Dendritic cell treated with granulocyte-macrophage colony-stimulating factor and Interleukin-4, amounts not matched to agents 40 ng/mL and 50 ng/mL, for 4 days (primary cell): Measurements from ENCODE around the gene VSIG4.
A peak's percentile ranks its signal among the peaks of the same experiment; 100 is the strongest.
"Not testable (repeated sequence)": the region's sequence is repeated elsewhere in the genome, so short reads cannot be mapped to it uniquely, and the experiment has no call there.

Source experiments
- H3K27ac Mint-ChIP-seq: one replicate; pipeline ENCODE4 v1.8.0; 2022; ENCODE audit warnings: mild to moderate bottlenecking, mixed read lengths
- H3K27me3 Mint-ChIP-seq: one replicate; pipeline ENCODE4 v1.8.0; 2022; ENCODE audit warnings: mild to moderate bottlenecking, mixed read lengths
- H3K36me3 Mint-ChIP-seq: one replicate; pipeline ENCODE4 v1.8.0; 2022; ENCODE audit warnings: low read depth, mixed read lengths
- H3K4me1 Mint-ChIP-seq: one replicate; pipeline ENCODE4 v1.8.0; 2022; ENCODE audit warnings: low read depth, mixed read lengths
- H3K4me3 Mint-ChIP-seq: one replicate; pipeline ENCODE4 v1.8.0; 2022; ENCODE audit warnings: mild to moderate bottlenecking, moderate library complexity, mixed read lengths
- H3K9me3 Mint-ChIP-seq: one replicate; pipeline ENCODE4 v1.8.0; 2022; ENCODE audit warnings: mixed read lengths
- intact Hi-C: fragments of 100-400 bp; cut with micrococcal nuclease; formaldehyde crosslinking; loops from one replicate; pipeline ENCODE4 v1.15.0; 2022

Gene VSIG4

DNA sequence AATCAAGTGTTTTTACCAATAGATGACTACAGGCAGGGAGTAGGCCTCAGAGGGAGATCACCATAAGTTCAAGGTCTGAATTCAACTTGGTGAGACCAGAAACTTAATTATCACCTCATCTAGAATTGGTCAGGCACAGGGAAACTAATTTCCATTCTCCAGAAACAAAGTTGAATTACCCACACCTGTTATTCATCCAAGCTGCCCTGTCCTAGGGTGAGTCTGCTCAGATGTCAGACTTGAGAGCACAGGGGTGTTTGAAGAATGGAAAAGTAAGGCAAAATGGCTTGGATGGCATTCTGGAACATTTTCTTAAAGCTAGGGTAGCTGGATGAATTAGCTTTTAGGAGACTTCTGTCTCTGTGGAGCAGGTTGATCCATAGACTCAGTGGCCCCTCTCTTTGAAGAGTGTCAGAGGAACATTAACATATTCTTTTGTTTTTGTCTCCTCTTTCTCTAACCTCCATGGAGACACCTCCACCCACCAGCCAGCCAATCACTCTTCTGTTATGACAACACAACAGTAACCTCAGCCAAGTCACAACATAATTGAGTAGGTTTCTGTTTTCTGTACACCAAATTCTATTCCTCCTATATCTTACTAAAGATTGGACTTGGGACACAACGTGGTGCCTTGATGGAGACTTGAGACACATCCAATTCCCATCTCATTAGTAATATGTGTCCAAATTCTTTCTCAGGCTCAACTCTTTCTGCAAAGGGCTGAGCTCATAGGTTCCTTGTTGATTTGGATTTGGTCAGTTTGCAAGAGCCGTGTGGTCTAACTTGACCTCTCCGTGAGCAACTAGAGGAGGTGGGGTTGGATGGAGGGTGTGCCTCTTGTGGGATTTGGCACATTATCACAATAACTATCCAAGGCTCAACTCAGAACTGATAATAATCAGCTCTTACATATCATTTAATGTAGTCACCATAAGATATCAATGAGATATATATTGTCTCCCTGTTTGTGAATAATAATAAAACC, 45.1 kb downstream of the VSIG4 start:
- no peaks in the 10 kb centered on the region for H3K9me3 Mint-ChIP-seq
- no peak overlapping the region for H3K27ac Mint-ChIP-seq
- peaks cover 5% of the 10 kb centered on the region for H3K27me3 Mint-ChIP-seq
- H3K4me1 Mint-ChIP-seq, result peaks cover 40% of the 10 kb centered on the region
- intact Hi-C loops, result loop anchor here (10.0 kb wide), 1 partner anchor 120 kb away; no protein-coding TSS in a partner anchor
- no peak overlapping the region for H3K4me3 Mint-ChIP-seq
- H3K36me3 Mint-ChIP-seq, result no peaks in the 10 kb centered on the region

DNA sequence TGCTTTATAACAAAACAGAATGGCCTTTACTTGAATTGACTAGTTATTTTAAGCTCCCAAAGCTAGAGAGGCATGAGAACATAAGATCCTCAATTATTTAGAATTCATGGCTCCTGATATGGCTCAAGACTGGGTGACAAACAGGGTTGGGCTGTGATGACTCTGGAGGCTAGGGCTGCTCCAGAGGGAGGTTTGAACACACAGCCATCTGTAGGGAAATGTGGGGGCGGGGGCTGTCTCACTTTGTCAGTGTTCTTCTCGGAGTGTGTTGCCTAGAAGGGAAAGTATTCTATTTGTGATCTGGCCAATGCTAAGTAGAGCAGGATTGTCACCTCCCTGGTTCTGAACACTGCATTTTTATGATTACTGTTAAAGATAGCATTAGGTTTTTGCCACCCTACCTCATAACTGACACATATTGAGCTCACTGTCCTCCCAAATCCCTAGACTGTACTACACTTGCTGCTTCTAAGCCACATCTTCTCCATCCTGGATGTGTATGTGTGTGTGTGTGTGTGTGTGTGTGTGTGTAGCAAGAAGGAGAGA, 45.9 kb downstream of the VSIG4 start:
- H3K4me3 Mint-ChIP-seq, result no peak overlapping the region
- peaks cover 39% of the 10 kb centered on the region for H3K4me1 Mint-ChIP-seq
- no peaks in the 10 kb centered on the region for H3K36me3 Mint-ChIP-seq
- H3K27me3 Mint-ChIP-seq, result peaks cover 5% of the 10 kb centered on the region
- no peak overlapping the region for H3K27ac Mint-ChIP-seq
- no peaks in the 10 kb centered on the region for H3K9me3 Mint-ChIP-seq
- intact Hi-C loops, result loop anchor here (10.0 kb wide), 1 partner anchor 121 kb away; no protein-coding TSS in a partner anchor

DNA sequence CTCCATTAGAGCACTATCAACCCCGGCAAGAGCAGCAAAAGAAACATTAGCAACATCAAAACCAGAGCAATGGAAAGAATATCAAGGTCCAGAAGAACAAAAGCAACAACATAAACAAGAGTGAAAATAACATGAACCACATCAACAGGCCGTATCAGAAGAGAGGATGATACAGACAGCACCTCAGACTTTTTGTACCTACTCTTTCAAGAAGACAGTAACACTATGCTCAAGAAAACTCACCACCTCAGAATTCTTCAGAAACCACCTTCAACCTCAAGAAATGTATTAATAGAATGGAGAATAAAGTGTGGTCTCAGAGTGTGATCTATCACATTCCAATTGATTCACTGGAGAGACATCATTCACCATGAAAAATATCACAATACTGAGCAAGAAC, 46.5 kb downstream of the VSIG4 start:
- Mint-ChIP-seq H3K36me3 (no peaks in the 10 kb centered on the region), H3K4me3 (no peak overlapping the region), H3K4me1 (peaks cover 33% of the 10 kb centered on the region), H3K27me3 (peaks cover 5% of the 10 kb centered on the region), H3K27ac (no peak overlapping the region), H3K9me3 (no peaks in the 10 kb centered on the region)
- intact Hi-C loops, result loop anchor here (10.0 kb wide), 1 partner anchor 121 kb away; no protein-coding TSS in a partner anchor

DNA sequence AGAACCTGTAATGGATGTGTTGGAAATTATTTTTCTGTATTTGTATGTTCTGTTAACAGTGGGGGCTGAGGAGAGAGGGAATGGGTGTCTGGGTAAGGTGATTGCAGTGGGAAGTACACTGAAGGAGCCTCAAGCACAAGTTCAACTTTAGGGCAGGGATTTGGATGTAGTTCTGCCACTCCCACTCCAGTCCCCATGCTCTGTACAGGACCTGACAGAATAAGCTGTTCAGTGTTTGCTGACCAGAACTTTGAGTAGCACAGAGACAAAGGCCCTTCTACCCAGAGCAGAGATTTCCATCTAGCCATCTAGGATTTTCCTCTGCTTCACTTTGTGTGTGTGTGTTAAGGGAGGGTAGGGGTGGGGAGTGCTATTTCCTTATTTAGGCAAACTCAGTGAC, 49.2 kb downstream of the VSIG4 start:
- no peaks in the 10 kb centered on the region for H3K36me3 Mint-ChIP-seq
- no peak overlapping the region for H3K27ac Mint-ChIP-seq
- intact Hi-C loops, result loop anchor here (10.0 kb wide), 1 partner anchor 124 kb away; no protein-coding TSS in a partner anchor
- H3K4me3 Mint-ChIP-seq, result no peak overlapping the region
- H3K9me3 Mint-ChIP-seq, result no peaks in the 10 kb centered on the region
- peaks cover 5% of the 10 kb centered on the region for H3K27me3 Mint-ChIP-seq
- H3K4me1 Mint-ChIP-seq, result peaks cover 35% of the 10 kb centered on the region

DNA sequence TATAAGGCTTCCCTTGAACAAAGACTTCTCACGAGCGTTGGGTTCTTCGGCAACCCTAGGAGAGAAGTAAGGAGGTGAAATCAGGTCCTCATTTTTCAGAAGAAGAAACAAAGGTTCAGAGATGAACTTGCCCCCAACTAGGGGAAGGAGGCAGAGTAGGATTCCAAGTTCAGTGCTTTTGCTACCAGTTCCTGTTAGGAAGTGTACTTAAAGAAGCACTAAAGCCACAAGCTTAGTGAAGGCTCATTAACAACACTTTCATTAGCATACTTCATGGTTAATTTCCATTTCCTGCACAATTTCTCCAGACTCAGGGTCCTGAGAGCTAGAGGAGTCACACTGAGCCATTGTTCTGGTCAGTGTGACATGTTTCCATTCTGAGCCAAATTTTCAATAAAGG, 52.1 kb downstream of the VSIG4 start:
- H3K4me3 Mint-ChIP-seq, result no peak overlapping the region
- H3K27me3 Mint-ChIP-seq, result peaks cover 1% of the 10 kb centered on the region
- no peaks in the 10 kb centered on the region for H3K9me3 Mint-ChIP-seq
- H3K27ac Mint-ChIP-seq, result no peak overlapping the region
- H3K4me1 Mint-ChIP-seq, result peaks cover 29% of the 10 kb centered on the region
- intact Hi-C loops, result loop anchor here (5.0 kb wide), 5 partner anchors 34 to 406 kb away; no protein-coding TSS in a partner anchor
- H3K36me3 Mint-ChIP-seq, result no peaks in the 10 kb centered on the region

DNA sequence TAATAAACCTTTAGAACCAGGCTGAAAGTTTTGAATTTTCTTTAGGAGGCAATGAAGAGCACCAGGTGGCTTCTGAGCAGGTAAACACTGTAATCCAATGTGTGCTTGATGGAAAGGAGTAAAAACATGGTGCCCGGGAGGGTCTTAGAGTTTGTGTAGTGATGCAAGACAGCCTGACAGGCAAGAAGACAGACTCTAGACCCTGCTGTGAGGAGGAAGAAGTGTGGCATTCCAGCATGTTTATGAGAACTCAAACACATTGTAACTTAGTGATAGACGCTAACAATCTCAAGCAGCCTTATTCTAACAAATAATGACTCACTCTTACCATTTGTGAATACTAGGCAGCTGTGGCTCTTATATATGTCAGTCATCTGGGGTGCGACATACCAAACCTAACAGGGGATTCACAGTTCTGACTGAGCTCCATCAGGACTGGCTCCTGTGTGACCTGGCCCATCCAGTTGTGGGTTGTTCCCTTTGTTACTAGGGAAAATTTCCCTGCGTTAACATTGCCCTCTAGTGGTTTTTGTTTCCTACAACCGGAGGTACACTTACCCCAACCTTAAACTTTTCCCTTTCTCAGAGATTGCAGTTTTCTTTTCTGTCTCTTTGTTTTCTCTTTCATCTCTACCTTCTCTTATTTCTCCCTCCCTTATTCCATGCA, 53.8 kb downstream of the VSIG4 start:
- H3K27me3 Mint-ChIP-seq, result peaks cover 1% of the 10 kb centered on the region
- peak overlapping the region; percentile 41 for H3K27ac Mint-ChIP-seq
- H3K4me1 Mint-ChIP-seq, result peaks cover 34% of the 10 kb centered on the region
- H3K9me3 Mint-ChIP-seq, result no peaks in the 10 kb centered on the region
- intact Hi-C loops, result loop anchor here (5.0 kb wide), 5 partner anchors 36 to 404 kb away; no protein-coding TSS in a partner anchor
- H3K36me3 Mint-ChIP-seq, result no peaks in the 10 kb centered on the region
- no peak overlapping the region for H3K4me3 Mint-ChIP-seq

DNA sequence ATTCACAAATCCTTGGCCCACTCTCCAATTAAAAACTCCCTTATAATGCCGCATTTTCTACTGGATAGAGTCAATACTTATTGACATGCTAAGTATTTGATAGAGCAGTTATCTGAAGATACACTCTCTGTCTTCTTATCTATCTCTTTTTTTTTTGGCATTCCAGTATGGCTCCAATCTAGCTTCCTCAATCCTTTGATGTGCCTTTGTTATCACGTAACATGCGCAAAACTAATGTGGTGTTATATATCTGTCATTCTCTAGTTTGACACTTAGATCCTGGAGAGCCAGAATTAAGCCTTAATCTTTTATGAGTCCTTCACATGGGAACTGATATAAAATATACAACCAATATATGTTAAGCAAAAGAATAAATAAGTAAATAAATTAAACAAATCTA, 54.7 kb downstream of the VSIG4 start:
- H3K27me3 Mint-ChIP-seq, result peaks cover 1% of the 10 kb centered on the region
- H3K4me3 Mint-ChIP-seq, result no peak overlapping the region
- H3K4me1 Mint-ChIP-seq, result peaks cover 28% of the 10 kb centered on the region
- H3K9me3 Mint-ChIP-seq, result no peaks in the 10 kb centered on the region
- intact Hi-C loops, result loop anchor here (5.0 kb wide), 5 partner anchors 37 to 403 kb away; no protein-coding TSS in a partner anchor
- H3K27ac Mint-ChIP-seq, result no peak overlapping the region
- H3K36me3 Mint-ChIP-seq, result no peaks in the 10 kb centered on the region

DNA sequence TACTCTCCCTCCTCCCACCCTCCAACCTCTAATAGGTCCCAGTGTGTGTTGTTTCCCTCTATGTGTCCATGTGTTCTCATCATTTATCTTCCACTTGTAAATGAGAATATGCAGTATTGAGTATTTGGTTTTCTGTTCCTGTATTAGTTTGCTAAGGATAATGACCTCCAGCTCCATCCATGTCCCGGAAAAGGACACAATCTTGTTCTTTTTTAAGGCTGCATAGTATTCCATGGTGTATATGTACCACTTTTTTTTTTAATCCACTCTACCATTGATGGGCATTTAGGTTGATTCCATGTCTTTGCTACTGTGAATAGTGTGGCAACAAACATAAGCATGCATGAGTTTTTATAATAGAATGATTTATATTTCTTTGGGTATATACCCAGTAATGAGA, 62.7 kb downstream of the VSIG4 start:
- intact Hi-C loops, H3K9me3 Mint-ChIP-seq, H3K27me3 Mint-ChIP-seq, H3K4me1 Mint-ChIP-seq, H3K27ac Mint-ChIP-seq, H3K36me3 Mint-ChIP-seq, H3K4me3 Mint-ChIP-seq: not testable (repeated sequence)

DNA sequence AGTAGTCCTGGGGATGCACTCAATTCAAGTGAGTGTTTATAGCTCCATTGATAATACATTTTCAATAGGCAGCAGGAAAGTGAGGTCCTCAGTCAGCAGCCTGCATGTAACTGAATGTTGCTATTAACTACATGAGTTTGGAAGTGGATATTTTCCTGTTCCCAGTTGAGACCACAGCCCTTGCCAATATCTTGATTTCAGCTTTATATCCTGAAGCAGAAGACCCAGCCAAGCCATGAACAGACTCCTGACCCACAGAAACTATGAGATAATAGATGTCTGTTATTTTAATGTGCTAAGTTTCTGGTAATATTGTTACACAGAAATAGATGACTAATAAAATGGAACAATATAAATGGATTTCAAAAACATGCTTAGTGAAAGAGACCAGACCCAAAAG, 63.7 kb downstream of the VSIG4 start:
- H3K27ac Mint-ChIP-seq, result no peak overlapping the region
- peaks cover 10% of the 10 kb centered on the region for H3K4me1 Mint-ChIP-seq
- H3K9me3 Mint-ChIP-seq, result no peaks in the 10 kb centered on the region
- H3K4me3 Mint-ChIP-seq, result no peak overlapping the region
- H3K27me3 Mint-ChIP-seq, result no peaks in the 10 kb centered on the region
- intact Hi-C loops, result no loop called here
- no peaks in the 10 kb centered on the region for H3K36me3 Mint-ChIP-seq

DNA sequence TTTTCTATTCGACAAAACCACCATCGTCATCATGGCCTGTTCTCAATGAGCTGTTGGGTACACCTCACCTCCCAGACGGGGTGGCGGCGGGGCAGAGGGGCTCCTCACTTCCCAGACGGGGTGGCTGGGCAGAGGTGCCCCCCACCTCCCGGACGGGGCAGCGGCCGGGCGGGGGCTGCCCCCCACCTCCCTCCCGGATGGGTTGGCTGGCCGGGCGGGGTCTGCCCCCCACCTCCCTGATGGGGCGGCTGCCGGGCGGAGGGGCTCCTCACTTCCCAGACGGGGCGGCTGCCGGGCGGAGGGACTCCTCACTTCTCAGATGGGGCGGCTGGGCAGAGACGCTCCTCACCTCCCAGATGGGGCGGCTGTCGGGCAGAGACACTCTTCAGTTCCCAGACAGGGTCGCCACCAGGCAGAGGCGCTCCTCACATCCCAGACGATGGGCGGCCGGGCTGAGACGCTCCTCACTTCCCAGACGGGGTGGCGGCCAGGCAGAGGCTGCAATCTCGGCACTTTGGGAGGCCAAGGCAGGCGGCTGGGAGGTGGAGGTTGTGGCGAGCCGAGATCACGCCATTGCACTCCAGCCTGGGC, 64.6 kb downstream of the VSIG4 start:
- H3K4me3 Mint-ChIP-seq, H3K9me3 Mint-ChIP-seq, H3K36me3 Mint-ChIP-seq, intact Hi-C loops, H3K27me3 Mint-ChIP-seq, H3K27ac Mint-ChIP-seq: not testable (repeated sequence)
- peaks cover 10% of the 10 kb centered on the region for H3K4me1 Mint-ChIP-seq
